Tibial artery (tissue), 4 donors: ENCODE results near the gene STOML3.

Experiments used
- DNase-seq, 2 donors: peaks; one replicate each; pipeline ENCODE4 v3.0.0-alpha.2; 2019
- H3K27ac ChIP-seq, 2 donors: fragments of 200-600 bp; sonication (generic) in 1 of 2; 1 replicate in 1 of 2; 2 replicates in 1 of 2; pipeline ENCODE4 v1.5.1; 2018 to 2019; ENCODE audit warnings: mild to moderate bottlenecking in 1 of 2
- H3K27me3 ChIP-seq, 2 donors: fragments of 200-600 bp; sonication (generic) in 1 of 2; one replicate each; pipeline versions ENCODE4 v1.5.1 to v1.6.0; 2016 to 2019
- H3K36me3 ChIP-seq, 3 donors: fragments of 200-600 bp; sonication (generic) in 2 of 3; one replicate each; pipeline ENCODE4 v1.5.1; 2016 to 2019; ENCODE audit warnings: mild to moderate bottlenecking in 2 of 3
- H3K4me1 ChIP-seq, 4 donors: fragments of 200-600 bp; sonication (generic) in 2 of 4; 1 replicate in 3 of 4; 2 replicates in 1 of 4; pipeline ENCODE4 v1.5.1; 2016 to 2019
- H3K4me3 ChIP-seq, 2 donors: fragments of 200-600 bp; sonication (generic) in 1 of 2; 1 replicate in 1 of 2; 2 replicates in 1 of 2; pipeline ENCODE4 v1.5.1; 2018 to 2019; ENCODE audit warnings: mild to moderate bottlenecking in 2 of 2
- H3K9me3 ChIP-seq, 3 donors: fragments of 200-600 bp; sonication (generic) in 1 of 3; one replicate each; pipeline ENCODE4 v1.5.1; 2016 to 2019
- CTCF ChIP-seq, 2 experiments: fragments of 200-600 bp in 1 of 2; fragments of 450-650 bp in 1 of 2; IDR thresholded peaks; one replicate each; pipeline ENCODE4 v1.5.1; 2017 to 2019; ENCODE audit warnings: antibody characterized with exemption in 2 of 2, mild to moderate bottlenecking in 1 of 2, moderate library complexity in 1 of 2
- intact Hi-C: fragments of 100-400 bp; cut with DNase I; formaldehyde crosslinking; loops from one replicate; pipeline ENCODE4 v1.15.0; 2023; ENCODE audit warnings: low total_unique reads

STOML3 gene

GRCh38 chr13:38969187-38969586, 21.4 kb downstream of the STOML3 start:
- Histone ChIP-seq H3K27me3 (no peaks in the 10 kb centered on the region), H3K9me3 (no peaks in the 10 kb centered on the region), H3K4me3 (no peak overlapping the region), H3K4me1 (no peaks in the 10 kb centered on the region), H3K27ac (no peak overlapping the region), H3K36me3 (no peaks in the 10 kb centered on the region)
- DNase-seq, result no peak
- intact Hi-C loops, result no loop called here
- no peak for TF ChIP-seq CTCF (IDR thresholded peaks at IDR 0.05)

GRCh38 chr13:38967446-38967845, 23.2 kb downstream of the STOML3 start:
- Histone ChIP-seq H3K4me3 (no peak overlapping the region), H3K36me3 (no peaks in the 10 kb centered on the region), H3K9me3 (no peaks in the 10 kb centered on the region), H3K4me1 (no peaks in the 10 kb centered on the region), H3K27me3 (no peaks in the 10 kb centered on the region), H3K27ac (no peak overlapping the region)
- DNase-seq, result no peak
- no peak for TF ChIP-seq CTCF (IDR thresholded peaks at IDR 0.05)
- intact Hi-C loops, result no loop called here

- no peak for TF ChIP-seq CTCF (IDR thresholded peaks at IDR 0.05)
- intact Hi-C loops, result no loop called here
- H3K27me3 ChIP-seq, result no peaks in the 10 kb centered on the region
- peaks cover 0 to 5% (median 0%) of the 10 kb centered on the region in 3 donors for H3K9me3 ChIP-seq
- DNase-seq, result no peak
- no peaks in the 10 kb centered on the region for H3K36me3 ChIP-seq
- no peak overlapping the region for H3K4me3 ChIP-seq
- H3K27ac ChIP-seq, result no peak overlapping the region
- no peaks in the 10 kb centered on the region for H3K4me1 ChIP-seq
Measured at GRCh38 chr13:38965281-38965680, 25.4 kb downstream of the STOML3 start.

GRCh38 chr13:38960175-38960574, 30.5 kb downstream of the STOML3 start:
- no peaks in the 10 kb centered on the region for H3K27me3 ChIP-seq
- H3K36me3 ChIP-seq, result no peaks in the 10 kb centered on the region
- H3K4me1 ChIP-seq, result no peaks in the 10 kb centered on the region
- no peak overlapping the region for H3K4me3 ChIP-seq
- no peak for TF ChIP-seq CTCF (IDR thresholded peaks at IDR 0.05)
- H3K9me3 ChIP-seq, result peaks cover 0 to 5% (median 0%) of the 10 kb centered on the region in 3 donors
- intact Hi-C loops, result no loop called here
- DNase-seq, result no peak
- no peak overlapping the region for H3K27ac ChIP-seq

GRCh38 chr13:38957794-38958592, 32.6 kb downstream of the STOML3 start:
- intact Hi-C loops, result no loop called here
- Histone ChIP-seq H3K27ac (no peak overlapping the region), H3K4me3 (no peak overlapping the region), H3K36me3 (no peaks in the 10 kb centered on the region), H3K4me1 (no peaks in the 10 kb centered on the region), H3K9me3 (peaks cover 0 to 5% (median 0%) of the 10 kb centered on the region in 3 donors), H3K27me3 (no peaks in the 10 kb centered on the region)
- no peak for DNase-seq
- no peak for TF ChIP-seq CTCF (IDR thresholded peaks at IDR 0.05)
